Measurements from ENCODE around the gene GRIN1. TPM values are rescaled to one million over a fixed set of nuclear protein-coding genes. Genes with fewer than 3 reads are reported as not detected.

The GRIN1 gene
- total RNA-seq, 1 donor = not detected

DNA sequence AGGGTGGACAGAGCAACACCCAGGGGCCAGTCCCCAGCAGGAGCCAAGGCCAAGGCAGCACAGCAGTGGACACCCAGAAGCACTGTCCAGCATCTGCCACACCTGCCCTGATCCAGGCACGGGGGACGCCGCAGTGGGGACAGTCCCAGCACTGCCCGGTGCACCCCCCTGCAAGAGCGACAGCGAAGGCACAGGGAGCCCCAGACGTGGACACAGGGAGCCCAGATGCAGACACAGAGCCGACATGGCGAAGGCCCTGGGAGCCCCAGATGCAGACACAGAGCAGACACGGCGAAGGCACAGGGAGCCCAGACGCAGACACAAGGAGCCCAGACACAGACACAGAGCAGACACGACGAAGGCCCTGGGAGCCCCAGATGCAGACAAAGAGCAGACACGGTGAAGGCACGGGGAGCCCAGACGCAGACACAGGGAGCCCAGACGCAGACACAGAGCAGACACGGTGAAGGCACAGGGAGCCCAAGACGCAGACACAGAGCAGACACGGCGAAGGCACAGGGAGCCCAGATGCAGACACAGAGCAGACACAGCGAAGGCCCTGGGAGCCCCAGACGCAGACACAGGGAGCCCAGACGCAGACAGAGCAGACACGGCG, 45.1 kb downstream of the GRIN1 start:
- no peak for DNase-seq (ENCODE audit: low read depth)
- H3K4me3 ChIP-seq (ENCODE audit: low read depth, low read length) = no peak overlapping the region
- TF ChIP-seq, protein P1, sequence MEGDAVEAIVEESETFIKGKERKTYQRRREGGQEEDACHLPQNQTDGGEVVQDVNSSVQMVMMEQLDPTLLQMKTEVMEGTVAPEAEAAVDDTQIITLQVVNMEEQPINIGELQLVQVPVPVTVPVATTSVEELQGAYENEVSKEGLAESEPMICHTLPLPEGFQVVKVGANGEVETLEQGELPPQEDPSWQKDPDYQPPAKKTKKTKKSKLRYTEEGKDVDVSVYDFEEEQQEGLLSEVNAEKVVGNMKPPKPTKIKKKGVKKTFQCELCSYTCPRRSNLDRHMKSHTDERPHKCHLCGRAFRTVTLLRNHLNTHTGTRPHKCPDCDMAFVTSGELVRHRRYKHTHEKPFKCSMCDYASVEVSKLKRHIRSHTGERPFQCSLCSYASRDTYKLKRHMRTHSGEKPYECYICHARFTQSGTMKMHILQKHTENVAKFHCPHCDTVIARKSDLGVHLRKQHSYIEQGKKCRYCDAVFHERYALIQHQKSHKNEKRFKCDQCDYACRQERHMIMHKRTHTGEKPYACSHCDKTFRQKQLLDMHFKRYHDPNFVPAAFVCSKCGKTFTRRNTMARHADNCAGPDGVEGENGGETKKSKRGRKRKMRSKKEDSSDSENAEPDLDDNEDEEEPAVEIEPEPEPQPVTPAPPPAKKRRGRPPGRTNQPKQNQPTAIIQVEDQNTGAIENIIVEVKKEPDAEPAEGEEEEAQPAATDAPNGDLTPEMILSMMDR (IDR thresholded peaks at IDR 0.05; ENCODE audit: insufficient read depth, low read length) = no peak

DNA sequence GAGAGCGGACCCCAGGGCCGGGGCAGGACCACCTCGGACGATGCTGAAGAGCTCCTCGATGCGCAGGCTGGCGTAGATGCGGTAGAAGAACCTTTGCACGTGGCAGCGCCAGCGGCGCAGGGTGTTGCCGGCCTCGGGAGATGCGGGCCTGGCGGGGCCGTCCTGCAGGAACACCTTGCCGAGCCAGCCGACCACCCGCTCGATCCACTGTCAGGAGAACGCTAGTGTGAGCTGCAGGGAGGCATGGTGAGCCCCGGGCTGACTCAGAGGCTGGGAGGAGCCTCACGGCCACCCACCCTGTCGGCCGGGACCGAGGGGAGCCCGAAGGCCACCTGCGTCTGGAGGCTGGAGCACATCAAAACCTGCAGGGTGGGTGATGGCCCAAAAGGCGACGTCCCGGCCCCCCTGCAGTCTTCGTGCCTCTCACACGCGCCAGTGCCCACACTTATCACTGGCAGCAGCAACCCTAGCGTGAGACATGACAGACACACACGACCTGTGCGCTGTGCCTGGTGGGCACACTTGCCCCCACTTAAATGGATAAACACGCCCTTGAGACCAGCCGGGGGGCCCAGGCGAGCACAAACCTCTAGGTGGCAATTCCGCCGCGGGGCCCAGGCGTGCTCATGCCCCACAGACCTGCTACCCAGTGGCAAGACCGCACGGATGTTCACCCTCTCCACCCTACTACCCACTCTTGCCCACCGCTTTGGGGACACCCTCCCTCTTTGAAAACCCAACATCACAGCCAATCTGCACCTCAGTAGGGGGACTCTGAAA, 46.1 kb downstream of the GRIN1 start:
- TF ChIP-seq, protein P1 (IDR thresholded peaks at IDR 0.05; ENCODE audit: insufficient read depth, low read length) = no peak
- no peak overlapping the region for H3K4me3 ChIP-seq (ENCODE audit: low read depth, low read length)
- DNase-seq (ENCODE audit: low read depth) = no peak

DNA sequence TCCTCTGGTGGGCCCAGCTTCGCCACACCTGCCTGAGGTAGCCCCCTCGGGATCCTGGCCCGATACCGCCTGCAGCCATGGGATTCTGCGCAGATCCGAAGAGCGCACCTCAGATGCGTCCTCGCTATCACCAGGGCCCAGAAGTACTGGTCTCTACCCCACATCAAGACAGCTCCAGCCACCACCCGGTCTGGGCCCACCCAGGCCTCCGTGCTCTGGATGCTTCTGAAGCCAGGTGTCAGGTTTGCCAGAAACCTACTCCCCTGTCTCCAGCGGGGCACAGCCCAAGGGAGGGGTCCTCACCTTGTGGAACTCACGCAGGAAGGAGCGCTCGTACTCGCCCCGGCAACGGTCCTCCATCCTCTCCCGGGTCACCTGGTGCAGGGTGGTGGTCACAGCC, 47.0 kb downstream of the GRIN1 start:
- H3K4me3 ChIP-seq (ENCODE audit: low read depth, low read length) = no peak overlapping the region
- DNase-seq (ENCODE audit: low read depth) = no peak
- TF ChIP-seq, protein P1 (IDR thresholded peaks at IDR 0.05; ENCODE audit: insufficient read depth, low read length) = no peak

DNA sequence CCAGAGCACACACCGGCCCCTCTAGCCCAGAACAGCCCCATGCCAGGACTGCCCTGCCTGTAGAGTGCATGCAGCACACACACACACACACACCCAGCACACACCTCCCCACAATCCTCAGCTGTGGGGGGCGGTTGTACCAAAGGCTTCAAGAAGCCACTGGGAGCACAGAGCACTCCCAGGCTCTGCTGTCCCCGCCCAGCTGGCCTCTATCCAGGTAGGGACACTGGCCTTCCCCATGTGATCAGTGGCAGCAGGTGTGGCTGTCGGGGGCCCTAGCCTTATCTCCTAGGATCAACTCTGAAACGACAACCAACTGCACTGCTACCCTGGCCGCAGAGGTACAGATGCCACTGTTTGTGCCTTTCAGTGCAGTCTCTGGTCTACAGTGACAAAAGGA, 47.4 kb downstream of the GRIN1 start:
- TF ChIP-seq, protein P1 (IDR thresholded peaks at IDR 0.05; ENCODE audit: insufficient read depth, low read length) = no peak
- peak overlapping the region; percentile 6 for H3K4me3 ChIP-seq (ENCODE audit: low read depth, low read length)
- no peak for DNase-seq (ENCODE audit: low read depth)

- DNase-seq (ENCODE audit: low read depth) = no peak
- H3K4me3 ChIP-seq (ENCODE audit: low read depth, low read length) = peak overlapping the region; percentile 96
- TF ChIP-seq, protein P1 (IDR thresholded peaks at IDR 0.05; ENCODE audit: insufficient read depth, low read length) = no peak
Observed at GRCh38 chr9:137187386-137187785, 48.4 kb downstream of the GRIN1 start.

DNA sequence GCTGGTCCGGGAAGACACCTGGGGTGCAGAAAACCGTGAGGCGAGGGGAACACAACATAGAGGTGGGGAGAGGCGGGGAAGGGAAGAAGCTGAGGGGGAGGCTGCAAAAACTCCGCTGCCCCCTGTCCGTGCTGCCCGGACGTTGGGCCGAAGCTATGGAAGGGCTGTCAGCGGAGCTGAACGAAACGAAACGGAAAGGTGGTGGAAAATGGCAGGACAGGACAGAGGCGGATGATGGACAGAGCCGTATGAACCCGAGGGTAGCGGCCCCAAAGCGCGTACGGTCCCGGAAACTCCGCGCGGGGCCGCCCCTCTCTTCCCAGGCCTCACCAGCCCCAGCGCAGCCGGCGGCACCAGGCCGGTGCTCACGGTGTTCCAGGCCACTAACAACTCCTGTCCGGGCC, 49.1 kb downstream of the GRIN1 start:
- peak overlapping the region; percentile 96 for H3K4me3 ChIP-seq (ENCODE audit: low read depth, low read length)
- no peak for DNase-seq (ENCODE audit: low read depth)
- TF ChIP-seq, protein P1 (IDR thresholded peaks at IDR 0.05; ENCODE audit: insufficient read depth, low read length) = no peak
